HG03025 (cell line): ENCODE data around the gene GTPBP6.
"Not testable (repeated sequence)": the region's sequence is repeated elsewhere in the genome, so short reads cannot be mapped to it uniquely, and the experiment has no call there.

Source experiments
- ATAC-seq: cut with Tn5 transposase; IDR thresholded peaks from one replicate; pipeline ENCODE4 v1.9.1; 2021; ENCODE audit warnings: mild to moderate bottlenecking, moderate library complexity; ENCODE audit not compliant: unreplicated experiment, low FRiP score

GTPBP6 gene

DNA sequence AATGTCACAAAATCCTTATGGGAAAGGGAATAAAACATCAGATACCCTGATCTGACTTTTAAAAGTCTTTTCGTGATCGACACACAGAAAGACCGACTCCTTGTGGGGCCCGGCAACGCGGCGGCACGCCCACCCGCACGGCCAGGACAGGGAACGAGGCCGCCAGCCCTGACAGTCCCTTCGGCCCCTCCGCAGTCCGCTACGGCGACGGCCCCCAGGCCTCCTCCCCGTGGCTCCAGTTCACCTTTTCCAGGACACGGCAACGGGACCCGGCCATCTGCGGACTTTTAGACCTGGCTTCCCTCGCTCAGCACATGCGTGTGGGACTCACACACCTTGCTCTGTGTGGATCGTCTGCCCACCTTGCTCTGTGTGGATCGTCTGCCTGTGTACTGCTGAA is 33.6 kb upstream of the GTPBP6 start:
- ATAC-seq, result no peak

- no peak for ATAC-seq
Measured at GRCh38 chrX:351736-352135, 33.1 kb upstream of the GTPBP6 start.

DNA sequence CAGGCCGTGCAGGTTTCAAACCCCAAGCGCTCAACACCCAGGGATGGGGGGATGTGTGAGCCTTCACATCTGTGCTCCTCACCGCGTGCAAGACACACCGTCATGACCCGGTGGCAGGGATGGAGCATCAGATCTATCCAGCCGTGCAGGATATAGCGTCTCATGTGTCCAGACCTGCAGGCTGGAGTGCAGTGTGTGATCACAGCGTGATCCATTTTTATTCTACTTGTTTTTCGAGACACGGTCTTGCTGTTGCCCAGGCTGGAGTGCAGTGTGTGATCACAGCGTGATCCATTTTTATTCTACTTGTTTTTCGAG is 32.7 kb upstream of the GTPBP6 start:
- ATAC-seq, result not testable (repeated sequence)

- no peak for ATAC-seq
Measured at GRCh38 chrX:350534-351323, 32.1 kb upstream of the GTPBP6 start.

DNA sequence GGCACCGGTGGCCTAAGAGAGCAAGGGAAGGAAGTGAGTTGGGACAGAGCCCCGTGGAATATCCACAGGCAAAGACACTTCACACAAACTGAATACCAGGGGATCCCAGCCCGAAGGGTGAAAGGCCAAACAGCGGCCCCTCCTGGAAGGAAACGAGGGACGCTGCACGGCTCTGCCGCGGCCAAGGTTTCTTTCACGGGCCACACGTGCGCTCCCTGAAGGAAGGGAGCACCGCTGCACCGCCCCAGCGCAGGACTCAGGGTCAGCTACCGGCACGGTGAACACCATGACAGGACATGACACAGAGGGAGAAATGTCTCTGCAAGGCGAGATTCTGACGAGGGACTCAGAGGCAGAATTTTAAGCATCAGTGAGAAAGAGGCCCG is 31.5 kb upstream of the GTPBP6 start:
- ATAC-seq, result no peak

GRCh38 chrX:349702-350101 is 31.1 kb upstream of the GTPBP6 start:
- no peak for ATAC-seq

DNA sequence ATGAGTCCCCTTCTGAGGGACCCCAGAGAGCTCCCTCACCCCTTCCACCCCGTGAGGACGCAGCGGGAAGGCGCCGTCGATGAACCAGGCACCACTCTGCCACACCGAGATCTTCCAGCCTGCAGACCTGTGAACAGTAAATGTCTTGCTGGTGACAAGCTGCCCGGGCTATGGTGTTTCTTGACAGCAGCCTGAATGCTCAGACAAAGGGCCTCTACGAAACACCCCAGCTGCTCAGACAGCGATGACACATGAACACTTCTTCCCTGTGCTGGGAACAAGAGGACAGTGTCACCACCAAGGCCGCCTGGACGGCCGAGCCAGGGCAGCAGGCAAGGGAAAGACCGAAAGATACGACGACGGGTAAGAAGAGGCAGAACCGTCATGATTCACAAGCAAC is 30.6 kb upstream of the GTPBP6 start:
- no peak for ATAC-seq

GRCh38 chrX:348461-349117 is 30.0 kb upstream of the GTPBP6 start:
- ATAC-seq, result no peak

DNA sequence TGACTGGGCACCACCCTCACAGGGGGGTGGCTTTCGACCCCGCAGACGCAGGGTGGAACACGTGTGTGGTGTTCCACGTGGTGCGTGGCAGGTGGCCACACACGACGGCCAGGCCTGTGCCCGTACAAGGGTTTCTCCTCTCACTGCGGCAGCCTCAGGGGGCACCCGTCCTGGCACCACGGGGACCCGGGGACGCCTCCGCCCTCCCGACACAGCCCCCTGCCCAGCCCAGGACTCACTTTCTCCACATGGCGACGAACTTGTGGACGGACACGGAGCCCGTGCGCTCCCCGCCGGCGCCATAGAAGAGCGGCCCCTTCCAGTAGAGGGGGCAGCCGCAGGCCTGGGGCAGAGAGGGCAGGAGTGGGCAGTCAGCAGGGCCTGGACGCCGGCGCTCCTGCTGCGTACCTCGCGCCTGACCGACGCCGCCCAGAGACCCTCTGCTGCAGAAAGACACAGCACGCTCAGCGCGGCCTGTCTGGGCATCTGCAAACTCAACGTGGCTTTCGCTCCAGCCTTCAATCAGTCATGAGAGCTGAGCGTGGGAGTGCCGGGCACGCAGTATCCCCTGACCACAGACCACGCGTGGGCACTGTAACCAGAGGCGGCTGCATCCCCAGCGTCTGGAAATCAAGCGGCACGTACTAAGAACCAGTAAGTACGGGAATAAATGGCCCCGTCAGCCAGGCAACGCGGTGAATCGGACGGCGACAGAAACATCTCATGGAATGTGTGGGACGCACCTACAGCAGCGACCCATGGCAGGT is 28.9 kb upstream of the GTPBP6 start:
- ATAC-seq, result no peak

DNA sequence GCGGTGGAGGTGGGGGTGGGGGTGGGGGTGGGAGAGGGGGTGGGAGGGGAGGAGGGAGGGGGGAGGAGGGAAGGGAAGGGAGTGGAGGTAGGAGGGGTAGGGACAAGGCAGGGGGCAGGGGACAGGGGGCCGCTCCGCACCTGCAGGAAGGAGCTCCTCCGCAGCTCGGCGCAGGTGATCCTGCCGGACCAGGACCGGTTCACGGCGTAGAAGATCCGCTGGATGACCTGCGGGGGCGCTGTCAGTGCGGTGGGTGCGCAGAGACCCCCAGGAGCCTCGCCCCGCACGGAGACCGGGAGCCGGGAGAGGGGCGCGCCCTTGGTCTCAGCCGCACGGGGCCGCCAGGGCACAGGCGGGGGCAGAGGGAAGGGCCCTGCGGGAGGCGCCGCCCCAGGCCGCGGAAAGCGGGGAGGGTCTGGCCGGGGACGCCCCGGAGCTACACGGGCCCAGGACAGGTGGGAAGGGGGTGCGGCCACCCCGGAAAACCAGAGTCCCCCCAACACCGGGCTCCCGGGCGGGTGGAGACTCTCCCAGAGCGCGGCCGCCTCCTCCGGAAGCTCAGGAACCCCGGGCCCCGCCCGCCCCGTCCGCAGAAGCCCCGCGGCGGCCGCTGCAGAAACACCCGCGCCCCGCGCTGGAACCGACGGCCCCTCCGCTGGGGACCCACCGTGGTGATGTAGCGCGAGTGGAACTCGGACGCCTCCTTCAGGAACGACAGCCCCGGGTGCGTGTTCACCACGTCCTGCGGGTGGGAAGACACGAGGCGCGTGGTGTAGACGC is 27.6 kb upstream of the GTPBP6 start:
- ATAC-seq, result no peak

- no peak for ATAC-seq
Measured at GRCh38 chrX:345020-345925, 26.7 kb upstream of the GTPBP6 start.

- ATAC-seq, result no peak
Measured at GRCh38 chrX:344371-344901, 25.8 kb upstream of the GTPBP6 start.

DNA sequence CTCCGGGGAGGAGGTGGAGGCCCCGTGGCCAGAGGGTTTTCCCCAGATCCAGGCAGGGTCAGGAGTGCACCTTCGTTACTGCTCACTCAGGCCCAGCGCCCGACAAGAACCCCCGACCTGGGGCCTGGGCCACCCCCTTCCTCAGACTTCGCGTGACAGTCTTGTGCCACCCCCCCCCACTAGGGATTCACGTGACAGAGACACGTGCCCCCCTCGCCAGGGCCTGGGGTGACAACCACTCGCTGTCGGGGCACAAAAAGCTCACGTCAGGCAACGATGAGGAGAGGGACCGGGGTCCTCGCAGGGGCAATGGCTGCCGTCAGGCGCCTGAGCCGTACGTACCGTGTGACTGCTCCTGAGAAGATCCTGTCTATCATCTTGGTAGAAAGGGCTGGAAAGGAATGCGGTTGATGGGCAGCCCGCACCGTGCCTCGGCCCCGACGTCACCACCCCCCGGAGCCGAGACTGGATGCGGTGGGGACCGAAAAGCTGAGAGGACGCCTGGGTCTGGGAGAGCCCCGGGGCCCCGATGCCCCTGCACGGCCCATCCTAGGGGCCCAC is 23.0 kb upstream of the GTPBP6 start:
- ATAC-seq, result no peak

- ATAC-seq, result no peak
Measured at GRCh38 chrX:340641-341423, 22.2 kb upstream of the GTPBP6 start.

DNA sequence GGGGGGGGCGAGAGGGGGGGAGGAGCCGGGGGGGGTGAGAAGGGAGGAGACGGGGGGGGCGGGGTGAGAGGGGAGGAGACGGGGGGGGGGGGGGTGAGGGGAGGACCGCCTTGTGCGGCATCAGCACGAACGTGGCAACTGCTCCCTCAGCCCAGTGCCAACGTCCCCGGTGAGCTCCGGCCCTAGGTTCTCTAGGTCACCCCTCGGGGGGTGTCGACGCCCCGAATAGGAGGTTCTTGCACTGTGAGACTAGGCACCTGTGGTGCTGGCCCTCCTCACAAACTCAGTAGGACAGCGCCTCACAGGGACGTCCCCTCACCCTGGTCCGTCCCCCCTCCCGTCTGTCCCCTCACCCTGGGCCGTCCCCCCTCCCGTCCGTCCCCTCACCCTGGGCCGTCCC is 21.5 kb upstream of the GTPBP6 start:
- no peak for ATAC-seq

DNA sequence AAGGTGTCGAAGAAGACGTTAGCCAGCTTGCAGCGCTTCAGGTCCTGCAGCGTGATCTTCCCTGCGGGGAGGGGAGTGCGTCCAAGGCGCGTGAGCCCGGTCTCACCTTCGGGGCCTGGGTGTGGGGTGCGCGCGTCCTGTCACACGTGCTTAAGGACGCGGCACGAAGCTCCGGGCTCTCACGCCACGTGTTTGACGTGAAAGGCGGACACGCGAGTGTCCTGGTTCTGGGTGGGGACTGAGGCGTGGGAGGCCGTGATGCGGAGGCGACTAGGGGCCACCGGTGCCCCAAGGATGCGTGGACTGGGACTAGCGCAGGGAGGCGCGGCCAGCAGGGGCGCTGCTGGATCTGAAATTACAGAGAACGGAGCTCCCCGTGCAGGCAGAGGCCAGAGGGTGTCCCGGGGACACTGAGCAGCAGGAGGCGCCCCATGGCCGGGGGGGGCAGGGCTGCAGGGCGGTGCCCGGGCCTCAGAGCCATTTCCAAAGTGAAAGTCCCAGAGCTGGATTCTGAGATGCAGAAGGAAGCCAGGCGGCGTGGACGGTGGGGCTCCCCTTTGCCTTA is 20.3 kb upstream of the GTPBP6 start:
- ATAC-seq, result no peak

DNA sequence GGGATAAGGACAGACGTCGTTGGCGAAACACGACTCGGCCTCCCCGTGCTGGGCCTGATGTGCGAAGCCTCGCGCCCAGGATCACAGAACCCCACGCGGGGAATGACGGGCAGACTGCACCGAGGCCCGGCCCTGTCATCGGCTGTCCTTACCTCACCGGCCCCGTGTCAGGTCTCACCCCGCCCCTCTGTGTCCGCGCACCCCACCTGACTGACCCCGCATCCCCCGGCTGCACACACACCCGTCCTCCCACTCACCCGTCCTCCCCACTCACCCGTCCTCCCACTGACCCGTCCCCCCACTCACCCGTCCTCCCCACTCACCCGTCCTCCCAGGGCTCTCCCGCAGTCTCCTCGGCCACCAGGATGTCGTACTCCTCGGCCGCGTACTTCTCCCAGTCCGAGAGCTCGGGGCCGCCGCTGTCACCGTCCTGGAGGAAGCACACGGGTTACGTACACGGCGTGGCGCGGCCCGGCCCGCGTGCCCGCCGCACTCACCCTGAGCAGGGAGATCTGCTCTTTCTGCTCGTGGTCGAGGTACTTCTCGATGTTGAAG is 19.8 kb upstream of the GTPBP6 start:
- no peak for ATAC-seq

DNA sequence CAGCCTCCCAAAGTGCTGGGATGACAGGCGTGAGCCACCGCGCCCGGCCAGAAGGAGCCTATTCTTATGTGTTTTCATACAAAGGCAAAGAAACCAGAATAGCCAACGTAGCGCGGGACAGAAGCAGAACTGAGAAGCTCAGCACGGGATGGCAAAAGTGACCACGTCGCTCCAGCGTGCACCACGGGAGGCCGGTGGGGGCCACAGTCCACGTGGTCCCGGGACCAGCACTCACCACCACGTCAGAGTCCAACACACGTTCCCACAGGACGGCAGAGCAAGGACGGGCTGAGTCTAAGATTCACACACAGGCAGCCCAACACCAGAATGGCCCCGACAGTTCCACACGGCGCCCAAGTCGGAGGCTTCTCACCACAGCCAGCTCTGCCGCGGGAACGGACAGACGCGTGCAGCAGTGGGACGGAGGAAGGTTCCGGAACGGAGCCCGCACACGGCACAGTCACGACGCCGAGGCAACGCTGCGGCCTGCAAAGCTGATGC is 18.8 kb upstream of the GTPBP6 start:
- ATAC-seq, result no peak
